ENCODE data around the gene LCORL. TPM values are rescaled to one million over a fixed set of nuclear protein-coding genes. Genes with fewer than 3 reads are reported as not detected.

Gene LCORL
- total and polyA plus RNA-seq, 9 of the 15 experiments (the other 6 are each of a cell fraction or from before 2014, with no cell fraction given): 3.1 to 24.5 (median 11.1) TPM

GRCh38 chr4:17811078-17811603, 210.4 kb downstream of the LCORL start (continued):
- TF ChIP-seq ETS1 (conservative IDR thresholded peaks at IDR 0.05; ENCODE audit: control insufficient read depth, low read depth, low read length) (no peak; the same call in 1 of the 2 replicates), TGIF2 (CRISPR knock-in tag; IDR thresholded peaks at IDR 0.05) (peak; percentile 6; the same call in 1 of the 2 replicates), BCOR (IDR thresholded peaks at IDR 0.05) (no peak), RBBP5 (IDR thresholded peaks at IDR 0.05; ENCODE audit: borderline replicate concordance, insufficient read depth, low read length, poor library complexity, severe bottlenecking) (peak; percentile 4), TAF1 (IDR thresholded peaks at IDR 0.05; ENCODE audit: control insufficient read depth, extremely low read depth, insufficient read depth, low read length, severe bottlenecking) (peak; percentile 2), ZNF79 (CRISPR knock-in tag; IDR thresholded peaks at IDR 0.05; ENCODE audit: low read depth) (no peak), ZNF57 (CRISPR knock-in tag; IDR thresholded peaks at IDR 0.05) (no peak), SMARCC2 (IDR thresholded peaks at IDR 0.05; ENCODE audit: low read depth) (no peak), UBTF (IDR thresholded peaks at IDR 0.05; ENCODE audit: borderline replicate concordance in 1 of 2, low read depth in 2 of 2, low read length in 2 of 2) (peak in 1 of 2 experiments; percentile 47; a peak in 1 of 4 replicates), ZBTB43 (CRISPR knock-in tag; IDR thresholded peaks at IDR 0.05) (peak; percentile 14; the same call in 1 of the 2 replicates), L3MBTL2 (IDR thresholded peaks at IDR 0.05) (no peak)

All from K562 (cell line).